Measurements from ENCODE around the gene ADCK2.

DNA sequence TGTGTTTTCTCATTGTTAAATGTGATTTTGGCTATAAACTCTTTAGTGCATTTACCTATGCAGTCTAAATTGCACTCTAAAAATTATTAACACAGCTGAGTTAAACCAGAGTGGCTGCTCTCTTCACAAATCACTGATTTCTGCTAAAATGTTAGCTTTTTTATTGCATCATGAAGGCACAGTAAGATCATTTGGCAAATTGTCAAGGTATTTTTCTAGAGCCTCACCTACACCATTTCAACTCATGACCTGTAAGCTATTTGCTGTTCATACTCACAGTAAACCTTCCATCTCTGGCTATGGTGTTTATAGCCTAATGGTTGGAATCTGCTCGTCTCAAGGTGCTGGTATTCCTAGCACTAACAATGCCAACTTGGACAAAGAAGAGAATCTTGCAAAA is 49.5 kb downstream of the ADCK2 start:
- TF ChIP-seq POLR2AphosphoS5 (IDR thresholded peaks at IDR 0.05; ENCODE audit: low read depth, low read length) (no peak), TAF1 (IDR thresholded peaks at IDR 0.05; ENCODE audit: low read depth, low read length) (no peak), POLR2A (IDR thresholded peaks at IDR 0.05; ENCODE audit: low read depth, low read length) (no peak), PAX5 (IDR thresholded peaks at IDR 0.05; ENCODE audit: insufficient read depth, low read length, severe bottlenecking) (no peak), SPI1 (IDR thresholded peaks at IDR 0.05; ENCODE audit: low read depth, low read length) (no peak)

Data from GM12891 (cell line).